GM23248 (cell line): ENCODE measurements around the gene GPA33. TPM values are rescaled to one million over a fixed set of nuclear protein-coding genes. Genes with fewer than 3 reads are reported as not detected.

ENCODE experiments used
- DNase-seq: peaks from one replicate; pipeline ENCODE4 v3.0.0-alpha.2; 2015
- H2AFZ ChIP-seq: fragments of 200-600 bp; sonication (generic); 2 replicates; pipeline ENCODE4 v1.6.1; 2016; ENCODE audit warnings: antibody characterized with exemption
- H3F3A ChIP-seq: fragments of 200-600 bp; sonication (generic); 2 replicates; pipeline ENCODE4 v1.6.1; 2016; ENCODE audit warnings: mild to moderate bottlenecking, antibody characterized with exemption, mixed run types; ENCODE audit not compliant: insufficient read depth
- H3K27ac ChIP-seq: fragments of 200-600 bp; sonication (generic); 2 replicates; pipeline ENCODE4 v1.5.1; 2016; ENCODE audit warnings: mild to moderate bottlenecking
- H3K27me3 ChIP-seq: fragments of 200-600 bp; sonication (generic); replicated peaks from 2 replicates; pipeline ENCODE4 v1.6.1; 2016; ENCODE audit warnings: mild to moderate bottlenecking; ENCODE audit not compliant: insufficient read depth
- H3K36me3 ChIP-seq: fragments of 200-600 bp; sonication (generic); 2 replicates; pipeline ENCODE4 v1.6.1; 2016; ENCODE audit warnings: low read depth, mild to moderate bottlenecking
- H3K4me1 ChIP-seq: fragments of 200-600 bp; sonication (generic); 2 replicates; pipeline ENCODE4 v1.6.1; 2016; ENCODE audit warnings: mild to moderate bottlenecking; ENCODE audit not compliant: insufficient read depth
- H3K4me2 ChIP-seq: fragments of 200-600 bp; sonication (generic); one replicate; pipeline ENCODE4 v1.6.1; 2016; ENCODE audit warnings: mild to moderate bottlenecking; ENCODE audit not compliant: unreplicated experiment
- H3K4me3 ChIP-seq: fragments of 200-600 bp; sonication (generic); 2 replicates; pipeline ENCODE4 v1.5.1; 2016; ENCODE audit warnings: mild to moderate bottlenecking
- H3K79me2 ChIP-seq: fragments of 200-600 bp; sonication (generic); 2 replicates; pipeline ENCODE4 v1.6.1; 2016; ENCODE audit warnings: mild to moderate bottlenecking; ENCODE audit not compliant: insufficient read depth
- H3K9ac ChIP-seq: fragments of 200-600 bp; sonication (generic); 2 replicates; pipeline ENCODE4 v1.6.1; 2016; ENCODE audit warnings: mild to moderate bottlenecking
- H3K9me2 ChIP-seq: fragments of 200-600 bp; sonication (generic); 2 replicates; pipeline ENCODE4 v1.6.1; 2016; ENCODE audit warnings: mixed run types, mild to moderate bottlenecking, moderate library complexity; ENCODE audit not compliant: insufficient read depth
- H3K9me3 ChIP-seq: fragments of 200-600 bp; sonication (generic); one replicate; pipeline ENCODE4 v1.6.1; 2017; ENCODE audit warnings: low read depth
- H4K20me1 ChIP-seq: fragments of 200-600 bp; sonication (generic); 2 replicates; pipeline ENCODE4 v1.6.0; 2016; ENCODE audit not compliant: insufficient read depth
- EZH2 ChIP-seq: fragments of 200-600 bp; sonication (generic); IDR thresholded peaks from 2 replicates; pipeline ENCODE4 v1.6.1; 2018; ENCODE audit warnings: antibody characterized with exemption, mild to moderate bottlenecking; ENCODE audit not compliant: insufficient read depth, poor library complexity, severe bottlenecking
- EZH2phosphoT487 ChIP-seq: fragments of 200-600 bp; sonication (generic); IDR thresholded peaks from 2 replicates; pipeline ENCODE4 v1.6.1; 2018; ENCODE audit warnings: antibody characterized with exemption, moderate library complexity, mild to moderate bottlenecking, low read depth; ENCODE audit not compliant: insufficient read depth
- WGBS, 2 experiments: methylation state at CpG; one replicate each; pipeline ENCODE4 v1.1.6; 2015 to 2017; ENCODE audit warnings: low lambda C conversion rate in 2 of 2, low coverage in 1 of 2; ENCODE audit errors: missing lambda C conversion rate in 2 of 2; 5-methylcytosine and 5-hydroxymethylcytosine counted together
- in situ Hi-C: fragments of 300-500 bp; cut with MboI; formaldehyde crosslinking; loops from 2 replicates; pipeline ENCODE4 v1.15.0; 2020
- polyA plus RNA-seq: library from polyadenylated mRNA; unstranded; fragments of >200 nt; fragmentation: Nextera tagmentation; extraction: Ambion mirVana; gene quantifications from 2 replicates; pipeline ENCODE4 v1.2.1, GENCODE V29; 2016
- total RNA-seq: library from RNA; depleted of rRNA; stranded (reverse); fragments of >200 nt; shearing (Covaris generic); gene quantifications from 2 replicates; pipeline ENCODE4 v1.2.3, GENCODE V29; 2014

Gene GPA33
- total and polyA plus RNA-seq, 2 experiments from 2014 or later: not detected

GRCh38 chr1:167077868-167078210 lies 12.3 kb downstream of the GPA33 start:
- Histone ChIP-seq H3F3A (no peaks in the 10 kb centered on the region), H3K4me1 (no peaks in the 10 kb centered on the region), H3K79me2 (no peaks in the 10 kb centered on the region), H2AFZ (no peak overlapping the region), H3K9ac (no peak overlapping the region), H3K9me2 (no peaks in the 10 kb centered on the region), H3K4me2 (no peak overlapping the region), H3K27me3 (peaks cover 21% of the 10 kb centered on the region), H3K9me3 (no peaks in the 10 kb centered on the region), H3K36me3 (no peaks in the 10 kb centered on the region), H3K27ac (no peak overlapping the region), H4K20me1 (no peaks in the 10 kb centered on the region), H3K4me3 (no peak overlapping the region)
- in situ Hi-C loops: loop anchor here (25.0 kb wide), 1 partner anchor 609 kb away; no protein-coding TSS in a partner anchor
- DNase-seq: no peak
- no peak for TF ChIP-seq EZH2
- no peak for TF ChIP-seq EZH2phosphoT487

DNA sequence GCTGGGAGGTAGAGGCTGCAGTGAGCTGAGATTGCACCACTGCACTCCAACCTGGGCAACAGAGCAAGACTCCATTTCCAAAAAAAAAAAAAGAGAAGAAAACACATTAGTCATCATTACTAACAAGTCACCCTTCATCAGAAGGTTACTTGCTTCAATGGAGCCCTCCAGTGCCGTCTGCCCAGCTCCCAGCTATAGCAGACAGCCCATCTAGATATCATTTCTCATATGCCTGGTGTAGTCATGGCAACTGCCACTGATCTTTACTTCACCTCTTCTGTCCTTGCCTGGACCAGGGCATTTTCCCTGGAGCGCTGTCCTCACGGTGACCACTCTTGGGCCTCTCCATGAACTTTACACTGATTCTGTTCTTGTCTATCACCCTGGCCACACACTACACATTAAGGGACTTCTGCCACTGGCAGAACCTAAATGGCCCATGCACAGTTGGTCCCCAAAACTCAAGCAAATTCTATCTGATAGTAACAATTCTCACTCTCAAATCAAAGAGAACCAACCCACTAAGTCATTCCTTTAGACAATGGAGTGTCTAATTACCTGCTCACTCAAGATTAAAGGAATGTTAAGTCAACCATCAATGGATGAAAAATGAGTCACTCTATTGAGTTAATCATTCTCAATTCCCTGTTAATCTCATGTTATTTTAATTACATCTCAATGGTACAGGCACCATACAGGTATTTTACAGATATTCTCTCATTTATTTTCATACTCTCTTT lies 12.9 kb downstream of the GPA33 start:
- no peaks in the 10 kb centered on the region for H3F3A ChIP-seq
- H3K36me3 ChIP-seq: no peaks in the 10 kb centered on the region
- H3K9me2 ChIP-seq: no peaks in the 10 kb centered on the region
- TF ChIP-seq EZH2 (no peak), EZH2phosphoT487 (no peak)
- no peak for DNase-seq
- no peaks in the 10 kb centered on the region for H3K9me3 ChIP-seq
- no peak overlapping the region for H3K9ac ChIP-seq
- H4K20me1 ChIP-seq: no peaks in the 10 kb centered on the region
- H3K79me2 ChIP-seq: no peaks in the 10 kb centered on the region
- H3K4me1 ChIP-seq: no peaks in the 10 kb centered on the region
- H3K27me3 ChIP-seq: peaks cover 19% of the 10 kb centered on the region
- WGBS, 2 experiments: 35 to 49% methylated on average over 3 of the region's 3 CpGs
- no peak overlapping the region for H2AFZ ChIP-seq
- H3K4me3 ChIP-seq: no peak overlapping the region
- H3K4me2 ChIP-seq: no peak overlapping the region
- in situ Hi-C loops: loop anchor here (25.0 kb wide), 1 partner anchor 610 kb away; no protein-coding TSS in a partner anchor
- no peak overlapping the region for H3K27ac ChIP-seq

GRCh38 chr1:167076136-167076710 lies 14.0 kb downstream of the GPA33 start:
- in situ Hi-C loops: loop anchor here (25.0 kb wide), 1 partner anchor 611 kb away; no protein-coding TSS in a partner anchor
- WGBS, 2 experiments: 59 to 61% methylated on average over 8 of the region's 8 CpGs
- Histone ChIP-seq H3K9ac (no peak overlapping the region), H3K4me1 (no peaks in the 10 kb centered on the region), H3K4me3 (no peak overlapping the region), H3K9me3 (no peaks in the 10 kb centered on the region), H3K27ac (no peak overlapping the region), H3K27me3 (peaks cover 11% of the 10 kb centered on the region; the same call in 1 of the 2 replicates), H3K79me2 (no peaks in the 10 kb centered on the region), H4K20me1 (no peaks in the 10 kb centered on the region), H3K4me2 (no peak overlapping the region), H3K36me3 (no peaks in the 10 kb centered on the region), H2AFZ (no peak overlapping the region), H3F3A (no peaks in the 10 kb centered on the region), H3K9me2 (no peaks in the 10 kb centered on the region)
- DNase-seq: no peak
- TF ChIP-seq EZH2phosphoT487: no peak

DNA sequence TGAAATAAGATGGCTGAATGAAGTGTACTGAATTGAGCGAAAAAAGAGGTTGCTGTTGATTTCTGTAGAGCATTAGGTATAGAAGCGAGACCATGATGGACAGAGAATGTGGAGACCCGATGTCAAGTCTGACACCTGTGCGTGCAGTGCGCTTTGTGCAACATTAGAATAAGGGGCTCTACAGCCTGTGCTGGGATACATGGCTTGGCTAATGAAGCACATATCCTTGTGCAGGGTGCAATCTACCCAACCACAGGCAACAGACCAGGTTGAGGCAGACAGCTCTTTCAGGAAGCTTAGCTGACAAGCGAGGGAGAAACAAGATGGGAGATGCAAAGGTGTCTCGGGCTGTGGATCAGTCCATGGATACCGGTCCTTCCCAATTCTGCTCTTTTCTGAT lies 18.9 kb downstream of the GPA33 start:
- no peak for TF ChIP-seq EZH2
- TF ChIP-seq EZH2phosphoT487: no peak
- no peak overlapping the region for H3K9ac ChIP-seq
- no peaks in the 10 kb centered on the region for H3K79me2 ChIP-seq
- no peak overlapping the region for H3K4me2 ChIP-seq
- H4K20me1 ChIP-seq: no peaks in the 10 kb centered on the region
- in situ Hi-C loops: no loop called here
- no peak overlapping the region for H3K4me3 ChIP-seq
- H3K4me1 ChIP-seq: no peaks in the 10 kb centered on the region
- 73 to 80% methylated on average over 8 of the region's 8 CpGs for WGBS, 2 experiments
- H2AFZ ChIP-seq: no peak overlapping the region
- H3F3A ChIP-seq: no peaks in the 10 kb centered on the region
- no peaks in the 10 kb centered on the region for H3K9me3 ChIP-seq
- no peak overlapping the region for H3K27ac ChIP-seq
- no peak for DNase-seq
- H3K27me3 ChIP-seq: no peaks in the 10 kb centered on the region; the same call in 1 of the 2 replicates
- H3K9me2 ChIP-seq: no peaks in the 10 kb centered on the region
- no peaks in the 10 kb centered on the region for H3K36me3 ChIP-seq
